Measurements from ENCODE around the gene STK31.
A peak's percentile ranks its signal among the peaks of the same experiment; 100 is the strongest.
"Not testable (repeated sequence)": the region's sequence is repeated elsewhere in the genome, so short reads cannot be mapped to it uniquely, and the experiment has no call there.

STK31 gene

GRCh38 chr7:23713285-23714149, 3.5 kb downstream of the STK31 start:
- no peak for DNase-seq

GRCh38 chr7:23714150-23714464, 4.1 kb downstream of the STK31 start:
- no peak for DNase-seq

GRCh38 chr7:23714579-23714978, 4.6 kb downstream of the STK31 start:
- no peak for DNase-seq

GRCh38 chr7:23715099-23715498, 5.1 kb downstream of the STK31 start:
- DNase-seq, result no peak

- DNase-seq, result no peak
Measured at GRCh38 chr7:23717788-23718187, 7.8 kb downstream of the STK31 start.

GRCh38 chr7:23721456-23721855, 11.4 kb downstream of the STK31 start:
- DNase-seq, result no peak

GRCh38 chr7:23722587-23723216, 12.7 kb downstream of the STK31 start:
- not testable (repeated sequence) for DNase-seq

GRCh38 chr7:23724113-23724512, 14.1 kb downstream of the STK31 start:
- not testable (repeated sequence) for DNase-seq

- no peak for DNase-seq
Measured at GRCh38 chr7:23742051-23742450, 32.0 kb downstream of the STK31 start.

- no peak for DNase-seq
Measured at GRCh38 chr7:23743226-23743625, 33.2 kb downstream of the STK31 start.

- DNase-seq, result no peak
Measured at GRCh38 chr7:23746629-23747028, 36.6 kb downstream of the STK31 start.

- no peak for DNase-seq
Measured at GRCh38 chr7:23751852-23752251, 41.8 kb downstream of the STK31 start.

- DNase-seq, result not testable (repeated sequence)
Measured at GRCh38 chr7:23758839-23759238, 48.8 kb downstream of the STK31 start.

GRCh38 chr7:23759671-23760391, 49.8 kb downstream of the STK31 start:
- DNase-seq, result peak; percentile 4

- no peak for DNase-seq
Measured at GRCh38 chr7:23765943-23766342, 55.9 kb downstream of the STK31 start.

GRCh38 chr7:23767514-23767913, 57.5 kb downstream of the STK31 start:
- DNase-seq, result no peak

- DNase-seq, result no peak
Measured at GRCh38 chr7:23768022-23768421, 58.0 kb downstream of the STK31 start.

- not testable (repeated sequence) for DNase-seq
Measured at GRCh38 chr7:23779185-23779800, 69.3 kb downstream of the STK31 start.

- no peak for DNase-seq
Measured at GRCh38 chr7:23783115-23783514, 73.1 kb downstream of the STK31 start.

GRCh38 chr7:23787272-23787671, 77.3 kb downstream of the STK31 start:
- DNase-seq, result no peak

GRCh38 chr7:23788843-23789242, 78.8 kb downstream of the STK31 start:
- DNase-seq, result no peak

- no peak for DNase-seq
Measured at GRCh38 chr7:23791721-23792120, 81.7 kb downstream of the STK31 start.

- DNase-seq, result no peak
Measured at GRCh38 chr7:23802720-23803397, 92.8 kb downstream of the STK31 start.
